Measurements from ENCODE around the gene CFAP52.
A peak's percentile ranks its signal among the peaks of the same experiment; 100 is the strongest.

Gene CFAP52

DNA sequence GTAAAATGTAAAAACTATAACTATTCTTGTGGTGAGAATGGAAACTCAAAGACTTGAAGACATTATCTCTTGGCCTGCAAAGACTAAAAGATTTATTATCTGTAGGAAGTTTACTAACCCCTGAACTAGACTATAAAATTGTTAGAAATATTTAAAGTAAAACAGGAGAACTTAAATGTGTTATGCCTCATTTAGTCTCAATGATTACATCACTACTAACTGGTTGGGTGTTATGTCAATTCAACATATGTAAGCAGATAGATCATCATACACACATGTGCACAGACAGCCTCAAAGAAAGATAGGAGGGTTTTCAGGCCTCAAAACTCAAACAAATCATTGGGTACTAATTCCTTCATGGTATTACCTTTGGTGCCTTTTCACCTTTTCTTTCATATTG is 8.4 kb upstream of the CFAP52 start:
- TF ChIP-seq, protein P1, sequence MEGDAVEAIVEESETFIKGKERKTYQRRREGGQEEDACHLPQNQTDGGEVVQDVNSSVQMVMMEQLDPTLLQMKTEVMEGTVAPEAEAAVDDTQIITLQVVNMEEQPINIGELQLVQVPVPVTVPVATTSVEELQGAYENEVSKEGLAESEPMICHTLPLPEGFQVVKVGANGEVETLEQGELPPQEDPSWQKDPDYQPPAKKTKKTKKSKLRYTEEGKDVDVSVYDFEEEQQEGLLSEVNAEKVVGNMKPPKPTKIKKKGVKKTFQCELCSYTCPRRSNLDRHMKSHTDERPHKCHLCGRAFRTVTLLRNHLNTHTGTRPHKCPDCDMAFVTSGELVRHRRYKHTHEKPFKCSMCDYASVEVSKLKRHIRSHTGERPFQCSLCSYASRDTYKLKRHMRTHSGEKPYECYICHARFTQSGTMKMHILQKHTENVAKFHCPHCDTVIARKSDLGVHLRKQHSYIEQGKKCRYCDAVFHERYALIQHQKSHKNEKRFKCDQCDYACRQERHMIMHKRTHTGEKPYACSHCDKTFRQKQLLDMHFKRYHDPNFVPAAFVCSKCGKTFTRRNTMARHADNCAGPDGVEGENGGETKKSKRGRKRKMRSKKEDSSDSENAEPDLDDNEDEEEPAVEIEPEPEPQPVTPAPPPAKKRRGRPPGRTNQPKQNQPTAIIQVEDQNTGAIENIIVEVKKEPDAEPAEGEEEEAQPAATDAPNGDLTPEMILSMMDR (IDR thresholded peaks at IDR 0.05; ENCODE audit: low read depth, low read length), result no peak
- in situ Hi-C loops (cut with HindIII; ENCODE audit: low sequenced_read_pairs), result no loop called here
- H3K4me3 ChIP-seq (ENCODE audit: low read depth, low read length), result no peak overlapping the region
- DNase-seq (ENCODE audit: low read depth, low spot score), result no peak

DNA sequence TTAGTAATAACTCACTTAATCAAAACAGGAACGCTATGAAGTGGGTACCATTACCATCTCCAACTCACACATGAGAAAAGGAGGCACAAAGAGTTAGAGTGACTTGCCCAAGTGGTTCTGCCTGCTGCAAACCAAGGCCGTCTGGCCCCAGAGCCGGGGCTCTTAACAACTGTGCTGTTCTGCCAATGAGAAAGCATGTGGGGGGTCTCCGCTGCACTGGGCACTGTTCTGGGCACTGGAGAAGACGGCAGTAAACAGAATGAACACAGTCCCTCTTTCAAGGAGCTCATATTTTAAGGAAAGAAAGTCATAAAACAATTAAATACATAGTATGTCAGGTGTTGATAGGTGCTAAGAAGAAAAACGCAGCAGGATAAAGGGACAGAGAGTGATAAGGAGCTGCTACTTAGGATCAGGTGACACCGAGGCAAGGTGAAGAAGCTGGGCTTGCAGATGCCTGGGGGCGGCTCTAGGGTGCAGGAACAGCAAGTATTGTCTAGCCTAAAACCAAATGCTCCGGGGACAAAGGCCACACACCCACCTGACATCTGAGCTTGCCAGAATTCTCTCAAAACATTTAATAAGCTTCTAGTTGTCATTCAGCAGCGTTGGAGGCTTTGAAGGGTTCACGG is 7.4 kb upstream of the CFAP52 start:
- TF ChIP-seq, protein P1 (IDR thresholded peaks at IDR 0.05; ENCODE audit: low read depth, low read length), result no peak
- in situ Hi-C loops (cut with HindIII; ENCODE audit: low sequenced_read_pairs), result no loop called here
- no peak overlapping the region for H3K4me3 ChIP-seq (ENCODE audit: low read depth, low read length)
- DNase-seq (ENCODE audit: low read depth, low spot score), result no peak

DNA sequence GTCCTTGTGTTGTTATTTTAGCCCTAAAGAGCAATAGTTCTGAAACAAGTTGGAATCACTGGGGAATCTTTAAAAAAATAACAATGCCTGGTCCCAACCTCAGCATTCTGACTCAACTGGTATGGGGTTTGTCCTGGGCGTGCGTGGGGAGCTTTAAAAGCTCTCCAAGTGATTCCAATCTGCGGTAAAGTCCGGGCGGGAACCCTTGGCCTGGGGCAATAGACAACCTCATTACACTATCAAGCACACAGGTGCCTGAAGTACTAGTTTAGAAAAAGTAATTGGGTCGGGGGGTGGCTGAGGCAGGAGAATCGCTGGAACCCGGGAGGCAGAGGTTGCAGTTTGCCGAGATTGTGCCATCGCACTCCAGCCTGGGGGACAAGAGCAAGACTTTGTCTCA is 5.2 kb upstream of the CFAP52 start:
- in situ Hi-C loops (cut with HindIII; ENCODE audit: low sequenced_read_pairs), result no loop called here
- TF ChIP-seq, protein P1 (IDR thresholded peaks at IDR 0.05; ENCODE audit: low read depth, low read length), result no peak
- no peak overlapping the region for H3K4me3 ChIP-seq (ENCODE audit: low read depth, low read length)
- no peak for DNase-seq (ENCODE audit: low read depth, low spot score)

DNA sequence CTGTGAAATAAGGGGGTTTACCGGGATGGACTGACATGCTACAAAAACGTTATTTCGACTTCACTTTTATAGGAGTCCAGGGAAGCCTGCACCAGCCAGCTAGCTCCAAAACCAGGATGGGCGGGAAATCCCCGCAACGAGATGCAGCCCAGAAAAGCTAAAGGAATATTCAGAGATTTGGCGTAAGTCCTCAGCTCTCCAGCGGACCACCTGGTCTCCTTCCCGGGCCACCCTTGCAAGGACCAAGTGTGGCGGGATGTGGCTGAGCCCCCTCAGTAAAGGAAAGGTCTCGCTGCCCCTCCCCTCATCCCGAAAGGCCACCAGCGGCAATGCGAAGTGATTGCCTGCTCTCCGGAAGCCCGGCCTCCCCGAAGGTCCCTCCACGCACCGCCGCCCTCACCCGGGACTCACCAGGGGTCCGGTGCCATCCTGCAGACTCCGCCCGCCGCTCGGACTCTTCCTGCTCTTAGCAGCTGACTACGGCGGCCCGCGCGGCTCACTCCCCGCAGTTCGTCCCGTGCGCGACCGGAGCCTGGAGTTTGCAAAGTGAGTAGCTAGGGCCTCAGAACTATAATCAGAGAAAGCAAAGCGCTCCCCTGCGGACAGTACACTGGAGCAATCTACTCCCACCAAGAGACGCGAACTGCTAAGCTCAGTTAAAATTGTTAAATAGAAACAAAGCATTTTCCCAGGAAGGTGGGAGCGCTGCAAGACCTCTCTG is 901 bp upstream of the CFAP52 start, which contains the start of gene STX8:
Gene STX8, minus strand, starts transcription at position 440 of the 721 bp plus-strand sequence. Its CDS starts 12 bp downstream, at position 428.
- TF ChIP-seq, protein P1 (IDR thresholded peaks at IDR 0.05; ENCODE audit: low read depth, low read length), result no peak
- H3K4me3 ChIP-seq (ENCODE audit: low read depth, low read length), result peak within 1 kb of the TSS; percentile 95
- in situ Hi-C loops (cut with HindIII; ENCODE audit: low sequenced_read_pairs), result no loop called here
- peak; percentile 90 for DNase-seq (ENCODE audit: low read depth, low spot score)

DNA sequence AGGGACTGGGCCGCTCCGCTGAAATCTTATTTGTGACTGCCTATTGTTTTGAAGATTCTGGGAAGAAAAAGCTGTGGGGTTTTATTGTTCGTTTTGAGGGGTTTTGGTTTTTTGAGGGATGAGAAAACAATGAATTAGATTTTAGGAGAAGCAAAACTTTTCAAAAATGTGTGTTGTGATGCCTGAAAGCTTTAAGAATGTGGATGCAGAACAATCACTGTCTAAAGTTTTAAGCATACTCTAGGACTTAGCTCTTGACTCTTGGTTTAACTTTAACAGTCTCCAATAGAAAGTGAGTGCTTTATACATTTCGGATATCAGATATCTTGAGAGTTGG is 899 bp downstream of the CFAP52 start:
- no peak for DNase-seq (ENCODE audit: low read depth, low spot score)
- in situ Hi-C loops (cut with HindIII; ENCODE audit: low sequenced_read_pairs), result no loop called here

DNA sequence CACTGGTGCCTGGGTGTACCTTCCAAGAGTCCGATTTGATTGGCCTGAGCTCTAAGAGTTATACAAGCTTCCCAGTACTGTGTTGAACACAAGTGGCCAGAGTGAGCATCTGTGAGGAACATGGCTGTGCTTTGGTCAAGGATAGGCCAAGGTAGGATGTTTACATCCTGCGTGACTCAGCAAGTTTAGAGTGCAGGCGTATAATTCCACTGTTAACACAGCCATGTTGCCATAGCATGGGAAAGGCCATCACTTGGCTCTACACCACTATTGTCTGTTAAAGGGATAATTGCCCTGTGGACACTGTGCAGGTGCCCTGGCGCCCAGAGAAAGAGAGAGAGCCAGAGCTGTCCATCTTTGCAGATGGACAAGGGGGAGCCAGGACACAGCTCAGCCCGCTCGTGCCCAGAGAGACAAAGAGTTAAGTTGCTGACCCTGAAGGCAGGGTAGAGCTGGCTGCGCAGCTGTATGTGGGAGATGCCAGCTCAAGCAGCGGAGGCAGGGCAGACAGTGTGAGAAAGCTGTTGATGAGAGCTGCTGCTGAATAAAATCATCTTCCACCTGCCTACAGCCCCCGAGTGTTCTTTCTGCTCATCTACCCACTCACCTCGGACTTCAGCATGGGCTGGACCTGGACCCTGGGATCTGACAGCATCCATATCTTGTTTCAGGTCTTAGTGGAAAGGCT is 11.7 kb downstream of the CFAP52 start:
- in situ Hi-C loops (cut with HindIII; ENCODE audit: low sequenced_read_pairs), result no loop called here

More for the DNA sequence above, 899 bp downstream of the CFAP52 start:
- no peak overlapping the region for H3K4me3 ChIP-seq (ENCODE audit: low read depth, low read length)
- TF ChIP-seq, protein P1 (IDR thresholded peaks at IDR 0.05; ENCODE audit: low read depth, low read length), result no peak

More for the DNA sequence above, 11.7 kb downstream of the CFAP52 start:
- DNase-seq (ENCODE audit: low read depth, low spot score), result no peak
- H3K4me3 ChIP-seq (ENCODE audit: low read depth, low read length), result no peak overlapping the region
- TF ChIP-seq, protein P1 (IDR thresholded peaks at IDR 0.05; ENCODE audit: low read depth, low read length), result no peak
